DOHH2 (cell line): ENCODE data around the gene ECHS1.

Experiments used
- EZH2phosphoT487 ChIP-seq: fragments of 200-600 bp; sonication (generic); IDR thresholded peaks from 2 replicates; pipeline ENCODE4 v1.6.1; 2017; ENCODE audit warnings: borderline replicate concordance, mild to moderate bottlenecking, antibody characterized with exemption, low read length, moderate library complexity, mixed read lengths
- TF ChIP-seq, protein P1 (sequence below): fragments of 200-600 bp; sonication (generic); IDR thresholded peaks from one replicate; pipeline ENCODE4 v1.5.1; 2014; ENCODE audit warnings: antibody characterized with exemption, mild to moderate bottlenecking, low read depth, low read length; ENCODE audit not compliant: poor library complexity, severe bottlenecking

DNA sequence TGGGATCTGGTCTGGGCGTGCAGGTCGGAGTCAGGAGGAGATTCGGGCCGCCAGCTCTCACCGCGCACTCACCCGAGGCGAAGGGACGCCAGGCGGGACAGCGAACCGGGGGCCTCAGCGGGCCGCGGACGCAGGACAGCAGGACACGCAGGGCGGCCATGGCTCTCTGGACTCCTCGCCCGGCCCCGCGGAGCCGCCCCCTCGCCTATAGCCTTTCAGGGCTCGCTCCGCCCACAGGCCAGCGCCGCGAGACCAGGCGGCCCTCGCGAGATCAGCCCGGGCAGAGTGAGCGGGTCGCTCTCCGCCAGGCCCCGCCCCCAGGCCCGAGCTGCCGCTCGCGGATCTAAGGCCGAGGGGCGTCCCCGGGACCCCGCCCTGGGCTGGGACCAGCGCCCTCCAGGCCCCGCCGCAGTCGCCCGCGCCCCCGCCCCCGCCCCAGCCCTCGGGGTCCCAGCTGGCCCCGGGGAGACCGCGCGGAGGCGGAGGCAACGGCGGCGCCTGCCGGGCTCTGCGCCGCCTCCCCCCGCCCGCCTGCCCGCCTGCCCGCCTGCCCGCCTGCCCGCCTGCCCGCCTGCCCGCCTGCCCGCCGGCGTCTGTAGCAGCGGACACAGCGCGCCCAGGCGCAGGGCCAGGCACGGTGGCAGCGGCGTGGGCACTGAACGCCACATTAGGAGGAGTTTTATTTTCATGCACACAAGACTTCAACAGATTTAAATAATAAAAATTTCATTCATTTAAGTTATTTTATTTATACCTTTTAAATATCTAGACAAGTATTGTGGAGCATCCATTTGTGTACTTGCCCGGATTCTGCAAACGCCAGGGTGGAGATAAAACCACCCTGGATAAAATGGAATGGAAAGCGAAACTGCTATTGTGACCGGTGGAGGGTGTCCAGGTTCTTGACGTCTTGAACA is at the start of gene ECHS1:
- TF ChIP-seq, protein P1, sequence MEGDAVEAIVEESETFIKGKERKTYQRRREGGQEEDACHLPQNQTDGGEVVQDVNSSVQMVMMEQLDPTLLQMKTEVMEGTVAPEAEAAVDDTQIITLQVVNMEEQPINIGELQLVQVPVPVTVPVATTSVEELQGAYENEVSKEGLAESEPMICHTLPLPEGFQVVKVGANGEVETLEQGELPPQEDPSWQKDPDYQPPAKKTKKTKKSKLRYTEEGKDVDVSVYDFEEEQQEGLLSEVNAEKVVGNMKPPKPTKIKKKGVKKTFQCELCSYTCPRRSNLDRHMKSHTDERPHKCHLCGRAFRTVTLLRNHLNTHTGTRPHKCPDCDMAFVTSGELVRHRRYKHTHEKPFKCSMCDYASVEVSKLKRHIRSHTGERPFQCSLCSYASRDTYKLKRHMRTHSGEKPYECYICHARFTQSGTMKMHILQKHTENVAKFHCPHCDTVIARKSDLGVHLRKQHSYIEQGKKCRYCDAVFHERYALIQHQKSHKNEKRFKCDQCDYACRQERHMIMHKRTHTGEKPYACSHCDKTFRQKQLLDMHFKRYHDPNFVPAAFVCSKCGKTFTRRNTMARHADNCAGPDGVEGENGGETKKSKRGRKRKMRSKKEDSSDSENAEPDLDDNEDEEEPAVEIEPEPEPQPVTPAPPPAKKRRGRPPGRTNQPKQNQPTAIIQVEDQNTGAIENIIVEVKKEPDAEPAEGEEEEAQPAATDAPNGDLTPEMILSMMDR = no peak
- no peak for TF ChIP-seq EZH2phosphoT487
